Measurements from ENCODE around the gene UTS2B. TPM values are rescaled to one million over a fixed set of nuclear protein-coding genes. Genes with fewer than 3 reads are reported as not detected.
A peak's percentile ranks its signal among the peaks of the same experiment; 100 is the strongest.

Gene UTS2B
- total RNA-seq (under 1 TPM; 0.42 to 0.78 TPM), polyA plus RNA-seq (1 to 10 TPM in 1 of 2 donors, under 1 TPM in 1; 0.15 to 2.8 TPM)
- long read RNA-seq, donor 1, partial matches to known transcripts, result 0 of 1 reads
- long read RNA-seq, donor 1, other reads (novel, unspliced or antisense), result 1 of 1 reads
- long read RNA-seq, donor 2, partial matches to known transcripts, result 0 of 1 reads
- long read RNA-seq, donor 2, other reads (novel, unspliced or antisense), result 1 of 1 reads

GRCh38 chr3:191329654-191330529 is at the start of gene UTS2B:
UTS2B (minus strand) TSS chr3:191330526; CDS start chr3:191282189, 48,337 bp downstream.
- H3K4me1 ChIP-seq (ENCODE audit: control insufficient read depth in 1 of 2, insufficient read depth in 2 of 2, low read length in 2 of 2), result peaks cover 3 to 7% of the 10 kb centered on the region in 2 donors
- no peaks in the 10 kb centered on the region for H3K27me3 ChIP-seq (ENCODE audit: control insufficient read depth in 1 of 2, insufficient read depth in 2 of 2, low read length in 1 of 2)
- peak within 1 kb of the TSS; percentile 64 to 93 for H3K4me3 ChIP-seq (ENCODE audit: low read length in 2 of 2)
- no peaks in the 10 kb centered on the region for H3K9me3 ChIP-seq (ENCODE audit: control insufficient read depth, low read length)
- peak within 1 kb of the TSS; percentile 58 to 90 for H3K27ac ChIP-seq (ENCODE audit: low read depth in 1 of 2, low read length in 2 of 2)
- DNase-seq, result peak; percentile 64 to 81
- ATAC-seq (ENCODE audit: low FRiP score), result peak; percentile 67
- no peaks in the 10 kb centered on the region for H3K36me3 ChIP-seq (ENCODE audit: control insufficient read depth in 1 of 2, insufficient read depth in 2 of 2, low read length in 1 of 2)
- intact Hi-C loops (cut with DNase I), result loop anchor here (5.0 kb wide), 2 partner anchors 37 to 47 kb away; no protein-coding TSS in a partner anchor
- whole genome bisulfite sequencing, 2 donors, result 0 to 1% methylated on average over 37 of the region's 37 CpGs

- 22 to 47% methylated on average over 2 of the region's 2 CpGs for WGBS, 2 donors
- H3K4me1 ChIP-seq (ENCODE audit: control insufficient read depth in 1 of 2, insufficient read depth in 2 of 2, low read length in 2 of 2), result no peaks in the 10 kb centered on the region
- H3K27me3 ChIP-seq (ENCODE audit: control insufficient read depth in 1 of 2, insufficient read depth in 2 of 2, low read length in 1 of 2), result no peaks in the 10 kb centered on the region
Observed at GRCh38 chr3:191380001-191380400, 49.7 kb upstream of the UTS2B start.

GRCh38 chr3:191379446-191379845 is 49.1 kb upstream of the UTS2B start:
- Histone ChIP-seq H3K36me3 (ENCODE audit: control insufficient read depth in 1 of 2, insufficient read depth in 2 of 2, low read length in 1 of 2) (peaks cover 6 to 13% of the 10 kb centered on the region in 2 donors), H3K4me3 (ENCODE audit: low read length in 2 of 2) (no peak overlapping the region)

More at GRCh38 chr3:191380001-191380400, 49.7 kb upstream of the UTS2B start:
- DNase-seq (no peak), ATAC-seq (ENCODE audit: low FRiP score) (no peak)
- H3K9me3 ChIP-seq (ENCODE audit: control insufficient read depth, low read length), result no peaks in the 10 kb centered on the region
- intact Hi-C loops (cut with DNase I), result loop anchor here in 1 of 2 donors (10.0 kb wide), 1 partner anchor 145 kb away; no protein-coding TSS in a partner anchor
- no peak overlapping the region for H3K4me3 ChIP-seq (ENCODE audit: low read length in 2 of 2)
- H3K27ac ChIP-seq (ENCODE audit: low read depth in 1 of 2, low read length in 2 of 2), result no peak overlapping the region
- peaks cover 6 to 13% of the 10 kb centered on the region in 2 donors for H3K36me3 ChIP-seq (ENCODE audit: control insufficient read depth in 1 of 2, insufficient read depth in 2 of 2, low read length in 1 of 2)

GRCh38 chr3:191378142-191378812 is 48.0 kb upstream of the UTS2B start:
- no peak overlapping the region for H3K27ac ChIP-seq (ENCODE audit: low read depth in 1 of 2, low read length in 2 of 2)
- H3K27me3 ChIP-seq (ENCODE audit: control insufficient read depth in 1 of 2, insufficient read depth in 2 of 2, low read length in 1 of 2), result no peaks in the 10 kb centered on the region
- H3K36me3 ChIP-seq (ENCODE audit: control insufficient read depth in 1 of 2, insufficient read depth in 2 of 2, low read length in 1 of 2), result peaks cover 6 to 13% of the 10 kb centered on the region in 2 donors
- H3K4me1 ChIP-seq (ENCODE audit: control insufficient read depth in 1 of 2, insufficient read depth in 2 of 2, low read length in 2 of 2), result no peaks in the 10 kb centered on the region
- ATAC-seq (ENCODE audit: low FRiP score) (no peak), DNase-seq (no peak)
- intact Hi-C loops (cut with DNase I), result loop anchor here in 1 of 2 donors (5.0 kb wide), 1 partner anchor 51 kb away; the partner anchor contains the start of gene CCDC50
- H3K4me3 ChIP-seq (ENCODE audit: low read length in 2 of 2), result no peak overlapping the region
- H3K9me3 ChIP-seq (ENCODE audit: control insufficient read depth, low read length), result no peaks in the 10 kb centered on the region

More at GRCh38 chr3:191379446-191379845, 49.1 kb upstream of the UTS2B start:
- no peak for DNase-seq
- Histone ChIP-seq H3K9me3 (ENCODE audit: control insufficient read depth, low read length) (no peaks in the 10 kb centered on the region), H3K27ac (ENCODE audit: low read depth in 1 of 2, low read length in 2 of 2) (no peak overlapping the region), H3K4me1 (ENCODE audit: control insufficient read depth in 1 of 2, insufficient read depth in 2 of 2, low read length in 2 of 2) (no peaks in the 10 kb centered on the region), H3K27me3 (ENCODE audit: control insufficient read depth in 1 of 2, insufficient read depth in 2 of 2, low read length in 1 of 2) (no peaks in the 10 kb centered on the region)
- intact Hi-C loops (cut with DNase I), result loop anchor here in 1 of 2 donors (5.0 kb wide), 1 partner anchor 52 kb away; the partner anchor contains the start of gene CCDC50
- ATAC-seq (ENCODE audit: low FRiP score), result no peak
- WGBS, 2 donors, result 58 to 90% methylated on average over 2 of the region's 2 CpGs

GRCh38 chr3:191376516-191377141 is 46.3 kb upstream of the UTS2B start:
- Histone ChIP-seq H3K27ac (ENCODE audit: low read depth in 1 of 2, low read length in 2 of 2) (peak overlapping the region in 1 of 2 donors; percentile 36), H3K4me3 (ENCODE audit: low read length in 2 of 2) (no peak overlapping the region), H3K4me1 (ENCODE audit: control insufficient read depth in 1 of 2, insufficient read depth in 2 of 2, low read length in 2 of 2) (no peaks in the 10 kb centered on the region), H3K9me3 (ENCODE audit: control insufficient read depth, low read length) (no peaks in the 10 kb centered on the region), H3K36me3 (ENCODE audit: control insufficient read depth in 1 of 2, insufficient read depth in 2 of 2, low read length in 1 of 2) (peaks cover 2 to 6% of the 10 kb centered on the region in 2 donors), H3K27me3 (ENCODE audit: control insufficient read depth in 1 of 2, insufficient read depth in 2 of 2, low read length in 1 of 2) (no peaks in the 10 kb centered on the region)
- intact Hi-C loops (cut with DNase I), result loop anchor here in 1 of 2 donors (5.0 kb wide), 1 partner anchor 49 kb away; the partner anchor contains the start of gene CCDC50
- DNase-seq, result no peak
- ATAC-seq (ENCODE audit: low FRiP score), result peak; percentile 58
- WGBS, 2 donors, result 35 to 39% methylated on average over 7 of the region's 7 CpGs

GRCh38 chr3:191373327-191373726 is 43.0 kb upstream of the UTS2B start:
- DNase-seq (no peak), ATAC-seq (ENCODE audit: low FRiP score) (no peak)
- no peaks in the 10 kb centered on the region for H3K27me3 ChIP-seq (ENCODE audit: control insufficient read depth in 1 of 2, insufficient read depth in 2 of 2, low read length in 1 of 2)
- intact Hi-C loops (cut with DNase I), result no loop called here
- H3K36me3 ChIP-seq (ENCODE audit: control insufficient read depth in 1 of 2, insufficient read depth in 2 of 2, low read length in 1 of 2), result peaks cover 2 to 5% of the 10 kb centered on the region in 2 donors
- H3K4me1 ChIP-seq (ENCODE audit: control insufficient read depth in 1 of 2, insufficient read depth in 2 of 2, low read length in 2 of 2), result no peaks in the 10 kb centered on the region
- H3K4me3 ChIP-seq (ENCODE audit: low read length in 2 of 2), result no peak overlapping the region
- H3K27ac ChIP-seq (ENCODE audit: low read depth in 1 of 2, low read length in 2 of 2), result no peak overlapping the region
- 74 to 90% methylated on average over 4 of the region's 4 CpGs for WGBS, 2 donors
- no peaks in the 10 kb centered on the region for H3K9me3 ChIP-seq (ENCODE audit: control insufficient read depth, low read length)

GRCh38 chr3:191372122-191372521 is 41.8 kb upstream of the UTS2B start:
- Histone ChIP-seq H3K27me3 (ENCODE audit: control insufficient read depth in 1 of 2, insufficient read depth in 2 of 2, low read length in 1 of 2) (no peaks in the 10 kb centered on the region), H3K36me3 (ENCODE audit: control insufficient read depth in 1 of 2, insufficient read depth in 2 of 2, low read length in 1 of 2) (peaks cover 2 to 5% of the 10 kb centered on the region in 2 donors), H3K9me3 (ENCODE audit: control insufficient read depth, low read length) (no peaks in the 10 kb centered on the region), H3K27ac (ENCODE audit: low read depth in 1 of 2, low read length in 2 of 2) (no peak overlapping the region), H3K4me3 (ENCODE audit: low read length in 2 of 2) (no peak overlapping the region), H3K4me1 (ENCODE audit: control insufficient read depth in 1 of 2, insufficient read depth in 2 of 2, low read length in 2 of 2) (no peaks in the 10 kb centered on the region)
- 75 to 89% methylated on average over 2 of the region's 2 CpGs for WGBS, 2 donors
- intact Hi-C loops (cut with DNase I), result no loop called here
- DNase-seq (no peak), ATAC-seq (ENCODE audit: low FRiP score) (no peak)

- H3K4me1 ChIP-seq (ENCODE audit: control insufficient read depth in 1 of 2, insufficient read depth in 2 of 2, low read length in 2 of 2), result no peaks in the 10 kb centered on the region
- H3K27ac ChIP-seq (ENCODE audit: low read depth in 1 of 2, low read length in 2 of 2), result no peak overlapping the region
- no peaks in the 10 kb centered on the region for H3K9me3 ChIP-seq (ENCODE audit: control insufficient read depth, low read length)
- ATAC-seq (ENCODE audit: low FRiP score) (no peak), DNase-seq (no peak)
- no peaks in the 10 kb centered on the region for H3K27me3 ChIP-seq (ENCODE audit: control insufficient read depth in 1 of 2, insufficient read depth in 2 of 2, low read length in 1 of 2)
- 83 to 87% methylated on average over 2 of the region's 2 CpGs for WGBS, 2 donors
- intact Hi-C loops (cut with DNase I), result loop anchor here in 1 of 2 donors (5.0 kb wide), 1 partner anchor 42 kb away; the partner anchor contains the start of gene CCDC50
- no peak overlapping the region for H3K4me3 ChIP-seq (ENCODE audit: low read length in 2 of 2)
- peaks cover 2 to 3% of the 10 kb centered on the region in 2 donors for H3K36me3 ChIP-seq (ENCODE audit: control insufficient read depth in 1 of 2, insufficient read depth in 2 of 2, low read length in 1 of 2)
Observed at GRCh38 chr3:191369616-191370010, 39.3 kb upstream of the UTS2B start.
